GM19328 (cell line): ENCODE data around the gene SGCA.

Experiments
- ATAC-seq: cut with Tn5 transposase; IDR thresholded peaks from one replicate; pipeline ENCODE4 v1.9.1; 2021; ENCODE audit warnings: mild to moderate bottlenecking, moderate library complexity; ENCODE audit not compliant: unreplicated experiment

The SGCA gene

DNA sequence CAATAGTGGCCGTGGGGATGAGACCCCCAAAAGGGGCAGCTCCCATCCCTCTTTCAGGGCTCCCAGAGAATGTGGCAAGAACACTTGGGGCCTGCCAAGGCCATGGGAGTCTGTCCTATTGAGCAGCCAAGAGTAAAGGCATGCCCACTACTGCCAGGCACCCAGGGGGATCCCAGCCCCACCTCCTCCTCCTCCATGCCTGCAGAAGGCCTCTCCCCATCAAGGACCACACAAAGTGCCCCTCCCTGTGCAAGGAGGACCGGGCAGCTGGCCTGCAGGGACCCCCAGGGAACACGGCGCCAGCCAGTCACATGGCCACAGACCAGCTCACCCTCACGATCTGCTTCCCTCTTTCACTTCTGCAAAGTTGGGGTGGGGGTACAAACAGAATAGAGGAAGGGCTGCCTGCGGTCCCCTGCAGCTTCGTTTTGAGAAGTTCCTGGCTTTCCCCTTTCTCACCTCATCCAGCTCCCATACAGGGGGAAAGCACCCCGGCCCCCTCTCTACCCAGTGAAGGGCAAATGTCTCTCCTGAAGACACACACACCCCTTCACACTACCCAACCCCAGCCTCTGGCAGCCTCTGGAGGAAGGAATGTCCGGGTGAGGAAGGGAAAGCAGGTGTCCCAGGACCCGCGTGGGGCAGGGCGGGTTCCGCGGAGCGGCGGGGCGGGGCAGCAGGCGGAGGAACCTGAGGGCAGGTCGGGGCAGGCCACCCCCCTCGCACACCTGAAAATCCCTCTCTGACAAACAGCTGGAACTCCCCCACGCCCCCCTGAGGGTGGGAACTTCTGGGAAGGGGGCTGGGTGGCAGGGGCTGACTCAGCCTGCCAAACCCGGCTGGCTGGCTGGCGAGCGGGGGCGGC, 17.3 kb upstream of the SGCA start:
- ATAC-seq: no peak

- no peak for ATAC-seq
Measured at GRCh38 chr17:50149091-50149416, 16.8 kb upstream of the SGCA start.

DNA sequence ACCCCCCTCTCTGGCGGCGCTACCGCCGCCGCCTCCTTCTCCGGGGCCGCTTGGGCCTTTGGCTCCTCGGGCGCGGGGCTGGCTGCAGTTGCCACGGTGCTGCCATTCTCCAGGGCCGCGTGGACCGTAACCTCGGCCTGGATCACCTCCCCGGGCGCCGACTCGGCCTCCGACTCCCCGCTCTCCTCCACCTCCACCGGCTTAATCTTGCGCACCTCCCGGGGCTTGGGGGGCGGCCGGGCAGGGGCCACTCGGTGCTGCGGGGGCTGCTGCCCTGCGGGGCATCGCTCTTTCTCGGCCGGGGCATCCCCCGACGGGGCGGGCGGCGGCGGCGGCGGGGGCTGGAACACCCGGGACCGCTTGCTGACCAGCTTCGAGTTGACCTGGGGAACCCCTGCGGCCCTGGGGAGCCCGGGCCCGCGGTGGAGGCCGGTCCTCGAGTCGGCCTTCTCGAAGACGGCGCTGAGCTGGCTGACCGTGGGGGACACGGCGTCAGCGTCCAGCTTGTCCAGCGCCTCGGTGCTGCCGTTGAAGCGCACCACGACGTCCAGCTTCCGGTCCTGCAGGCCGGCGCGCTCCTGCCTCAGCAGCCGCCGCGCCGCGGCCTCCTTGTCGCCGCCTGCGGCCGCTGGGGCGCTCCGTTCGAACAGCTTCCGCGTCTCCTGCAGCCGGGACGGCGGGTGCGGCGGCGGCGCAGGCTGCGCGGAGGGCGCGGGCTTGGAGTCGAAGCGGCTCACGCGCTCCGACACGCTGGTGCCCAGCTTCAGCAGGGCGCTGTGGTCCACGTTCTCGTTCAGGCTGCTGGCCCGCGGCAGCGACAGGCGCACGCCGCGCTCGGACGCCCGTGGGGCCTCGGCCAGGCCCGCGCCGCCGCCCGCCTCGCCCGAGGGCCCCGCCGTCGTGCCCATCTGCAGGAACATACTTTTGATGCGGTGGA, 16.1 kb upstream of the SGCA start:
- ATAC-seq: no peak

- ATAC-seq: no peak
Measured at GRCh38 chr17:50150354-50151040, 15.3 kb upstream of the SGCA start, which contains the start of gene PPP1R9B. Gene PPP1R9B (minus strand): TSS chr17:50150677. CDS start chr17:50150513, 164 bp downstream.

GRCh38 chr17:50151041-50151936, 14.5 kb upstream of the SGCA start:
- peak; percentile 41 for ATAC-seq

DNA sequence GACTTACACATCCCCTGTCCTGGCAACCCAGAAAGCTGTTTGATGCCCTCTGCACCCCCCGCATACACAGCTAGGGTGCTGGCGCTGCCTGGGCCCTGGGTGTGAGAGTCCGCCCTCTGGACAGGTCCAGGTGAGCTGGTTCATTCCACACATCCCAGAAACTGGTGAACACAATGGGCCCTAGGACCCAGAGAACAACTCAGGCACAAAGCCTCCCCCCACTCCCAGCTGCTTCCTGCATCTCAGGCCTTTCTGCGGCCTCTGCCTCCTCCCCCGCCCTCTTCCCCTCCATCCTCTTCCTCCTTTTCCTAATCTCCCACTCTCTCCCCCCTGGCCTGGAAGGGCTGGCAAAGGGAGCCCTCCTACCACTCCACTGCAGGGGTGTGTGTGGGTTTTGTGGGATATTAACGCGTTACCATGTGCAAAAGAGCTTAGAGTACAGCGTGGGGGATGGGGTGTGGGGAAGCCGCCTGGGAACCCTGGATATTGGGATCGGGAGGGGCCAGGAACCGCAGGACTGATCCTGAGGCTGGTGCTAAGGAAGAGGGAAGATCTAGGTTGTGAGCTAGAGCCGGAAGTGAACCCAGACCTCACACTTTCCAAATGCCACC, 13.8 kb upstream of the SGCA start:
- ATAC-seq: no peak

- ATAC-seq: no peak
Measured at GRCh38 chr17:50152736-50153135, 13.1 kb upstream of the SGCA start.

- ATAC-seq: no peak
Measured at GRCh38 chr17:50153650-50154575, 11.9 kb upstream of the SGCA start.

DNA sequence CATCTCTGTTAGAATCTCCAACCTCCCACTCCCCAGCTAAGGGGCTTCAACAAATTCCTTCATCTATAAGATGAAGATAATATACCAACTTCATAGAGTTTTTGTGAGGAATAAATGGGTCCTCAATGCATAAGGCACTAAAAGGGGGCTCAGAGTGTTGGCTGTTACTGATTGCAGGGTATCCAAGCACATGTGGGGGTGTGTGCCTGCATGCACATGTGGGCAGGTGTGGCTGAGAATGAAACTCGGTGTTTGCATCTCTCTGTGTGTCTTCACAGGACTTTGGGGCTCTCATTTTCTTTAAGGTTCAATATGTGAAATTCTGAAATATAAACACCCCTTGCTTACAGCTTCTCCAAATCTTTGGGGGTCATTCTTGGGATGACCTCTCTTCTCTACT, 11.2 kb upstream of the SGCA start:
- no peak for ATAC-seq

GRCh38 chr17:50155115-50155819, 10.5 kb upstream of the SGCA start:
- no peak for ATAC-seq

DNA sequence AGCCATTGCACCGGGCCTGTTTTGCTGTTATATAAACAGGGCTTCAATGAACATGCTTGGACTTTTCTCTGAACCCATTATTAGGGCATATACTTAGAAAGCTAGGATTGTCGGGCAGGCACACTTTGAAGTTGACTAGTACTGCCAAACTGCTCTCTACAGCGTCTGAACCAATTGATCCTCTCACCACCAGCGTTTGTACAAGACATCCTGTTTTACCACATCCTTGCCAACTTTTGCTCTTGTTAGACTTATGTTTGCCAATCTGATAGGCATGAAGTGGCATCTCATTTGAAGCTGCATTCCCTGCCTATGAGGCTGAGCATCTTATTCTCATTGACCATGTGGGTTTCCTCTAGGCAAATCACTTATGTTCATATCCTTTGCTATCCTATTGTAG, 7.9 kb upstream of the SGCA start:
- no peak for ATAC-seq

- ATAC-seq: peak; percentile 83
Measured at GRCh38 chr17:50161023-50161910, 4.5 kb upstream of the SGCA start.

DNA sequence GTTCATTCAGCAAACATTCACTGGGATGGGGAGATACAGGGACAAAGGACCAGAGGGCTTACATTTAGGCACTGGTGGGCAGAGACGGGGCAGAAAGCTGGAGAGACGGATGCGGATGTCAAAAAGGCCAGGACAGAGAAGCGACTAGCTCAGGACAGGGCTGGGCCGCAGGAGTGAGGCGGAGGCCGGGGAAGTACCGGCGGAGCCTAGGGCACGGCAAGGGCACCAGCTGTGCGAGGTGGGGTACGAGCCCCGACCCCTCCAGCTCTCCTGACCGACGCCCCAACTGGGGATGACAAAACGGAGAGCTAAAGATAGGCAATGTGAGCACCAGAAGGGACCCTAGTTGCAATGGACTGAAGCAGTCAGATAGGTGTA, 3.9 kb upstream of the SGCA start:
- ATAC-seq: no peak

DNA sequence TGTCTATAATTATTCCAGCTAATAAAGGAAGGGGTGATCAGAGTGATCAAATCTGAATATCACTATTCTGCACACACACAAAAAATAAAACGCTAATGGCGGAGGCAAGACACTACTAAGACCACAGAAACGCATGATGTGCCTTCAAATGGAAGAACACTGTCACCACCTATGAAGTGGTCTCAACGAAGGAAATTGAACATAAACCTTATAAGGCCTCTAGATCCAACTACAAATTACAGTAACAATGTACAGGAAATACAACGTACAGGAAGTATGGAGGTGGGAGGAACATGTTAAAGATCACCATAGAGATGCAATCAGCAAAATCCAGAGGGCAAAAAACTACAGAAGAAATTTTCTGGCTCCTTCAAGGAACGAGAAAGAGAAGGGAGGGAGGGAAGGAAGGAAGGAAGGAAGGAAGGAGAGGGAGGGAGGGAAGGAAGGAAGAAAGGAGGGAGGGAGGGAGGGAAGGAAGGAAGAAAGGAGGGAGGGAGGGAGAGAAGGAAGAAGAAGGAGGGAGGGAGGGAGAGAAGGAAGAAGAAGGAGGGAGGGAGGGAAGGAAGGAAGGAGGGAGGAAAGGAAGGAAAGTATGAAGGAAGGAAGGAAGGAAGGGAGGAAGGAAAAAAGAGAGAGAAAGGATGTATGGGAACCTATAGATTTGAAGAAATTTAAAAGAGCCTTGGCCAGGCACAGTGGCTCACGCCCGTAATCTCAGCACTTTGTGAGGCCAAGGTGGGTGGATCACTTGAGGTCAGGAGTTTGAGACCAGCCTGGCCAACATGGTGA, 3.1 kb upstream of the SGCA start:
- no peak for ATAC-seq

- no peak for ATAC-seq
Measured at GRCh38 chr17:50163843-50164696, 1.7 kb upstream of the SGCA start.

GRCh38 chr17:50164697-50164988, 1.2 kb upstream of the SGCA start:
- ATAC-seq: no peak
